Measurements from ENCODE around the gene GAS7.

The GAS7 gene

GRCh38 chr17:10200016-10200415, 1.6 kb upstream of the GAS7 start:
- DNase-seq, result no peak

GRCh38 chr17:10197721-10198508, 491 bp downstream of the GAS7 start:
- peak in 1 of 2 donors; percentile 43 for DNase-seq

GRCh38 chr17:10197362-10197720, 1.1 kb downstream of the GAS7 start:
- peak in 1 of 2 donors; percentile 43 for DNase-seq

DNA sequence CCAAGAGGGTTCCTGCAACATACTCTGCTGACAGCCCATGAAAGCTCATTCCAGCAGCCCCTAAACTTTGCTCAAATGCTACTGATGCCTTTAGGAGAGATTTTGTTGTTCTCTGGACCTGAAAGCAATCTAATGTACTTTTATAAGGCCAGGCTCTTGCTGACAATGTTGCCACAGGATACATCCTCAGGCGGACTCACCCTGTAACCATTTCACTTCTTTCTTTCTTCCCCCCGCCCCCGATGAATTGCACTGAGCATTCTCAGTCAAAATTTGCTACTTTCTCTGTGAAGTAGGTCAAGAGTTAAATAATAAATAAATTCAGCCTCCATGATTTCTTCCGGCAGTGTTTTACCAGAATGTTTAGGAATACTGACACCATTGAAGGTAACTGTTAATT, 1.5 kb downstream of the GAS7 start:
- DNase-seq, result no peak

DNA sequence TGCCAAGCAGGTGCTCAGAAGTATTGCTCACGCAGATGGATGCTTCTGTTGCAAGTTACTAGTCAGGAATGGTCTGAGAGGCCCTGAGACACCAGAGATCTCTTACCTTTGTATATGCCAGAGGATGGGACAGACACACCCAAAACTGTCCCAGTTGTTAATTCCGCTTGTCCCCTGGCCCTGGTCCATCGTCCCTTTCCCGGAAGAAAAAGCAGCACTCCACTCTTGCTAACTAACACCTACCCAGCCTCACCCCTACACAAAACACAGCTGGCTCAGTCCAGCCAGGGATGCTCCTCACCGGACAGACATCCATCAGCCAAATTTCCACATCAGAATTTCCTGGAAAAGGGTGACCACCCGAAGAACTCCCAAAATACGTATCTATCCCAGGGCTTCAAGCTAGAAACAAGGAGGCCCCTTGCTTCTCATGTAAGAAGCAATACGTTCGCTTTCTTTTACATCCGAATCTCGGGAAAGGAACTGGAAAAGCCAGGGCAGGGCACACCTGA, 2.0 kb downstream of the GAS7 start:
- DNase-seq, result no peak

GRCh38 chr17:10195090-10195805, 3.2 kb downstream of the GAS7 start:
- DNase-seq, result no peak

GRCh38 chr17:10193632-10194031, 4.8 kb downstream of the GAS7 start:
- no peak for DNase-seq

GRCh38 chr17:10192972-10193371, 5.4 kb downstream of the GAS7 start:
- no peak for DNase-seq

DNA sequence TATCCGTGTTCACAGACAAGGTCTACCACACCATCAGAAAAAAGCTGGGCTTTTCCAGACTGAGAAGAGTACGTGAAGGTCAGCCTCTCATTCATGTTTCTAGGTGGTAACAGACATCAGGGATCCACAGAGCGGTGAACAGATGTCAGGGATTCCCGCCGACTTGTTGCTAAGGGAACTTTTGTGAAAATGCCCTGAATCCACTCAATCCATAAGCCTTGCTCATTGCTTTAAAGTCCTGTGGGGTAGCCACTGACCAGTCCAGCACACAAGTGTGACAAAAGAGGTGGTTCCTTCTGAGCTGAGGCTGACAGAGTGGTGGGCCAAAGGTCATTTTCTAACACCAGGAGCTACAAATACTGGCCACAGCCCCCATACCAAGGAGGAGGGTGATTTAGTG, 5.9 kb downstream of the GAS7 start:
- no peak for DNase-seq

DNA sequence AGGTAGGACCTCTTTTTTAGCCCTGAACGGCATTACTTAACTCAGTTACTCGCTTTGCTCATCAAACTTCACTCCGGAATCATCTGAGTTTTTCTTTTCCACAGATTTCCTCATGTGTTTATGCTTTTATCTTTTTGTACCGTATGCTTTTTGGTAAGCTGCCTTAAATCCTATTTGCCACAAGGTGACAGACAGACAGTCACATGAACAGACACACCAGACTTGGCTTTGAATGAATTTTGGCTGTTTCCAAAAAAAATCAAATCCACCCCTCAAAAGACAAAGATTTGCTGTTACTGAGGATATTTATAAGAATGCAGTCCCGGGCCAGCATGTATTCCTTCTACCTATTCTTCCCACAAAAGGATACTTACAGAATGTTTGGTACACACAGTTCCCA, 10.9 kb downstream of the GAS7 start:
- DNase-seq, result no peak

- DNase-seq, result no peak
Measured at GRCh38 chr17:10186771-10187410, 11.5 kb downstream of the GAS7 start.

GRCh38 chr17:10183931-10184930, 14.2 kb downstream of the GAS7 start:
- no peak for DNase-seq

GRCh38 chr17:10182785-10183184, 15.6 kb downstream of the GAS7 start:
- DNase-seq, result no peak

DNA sequence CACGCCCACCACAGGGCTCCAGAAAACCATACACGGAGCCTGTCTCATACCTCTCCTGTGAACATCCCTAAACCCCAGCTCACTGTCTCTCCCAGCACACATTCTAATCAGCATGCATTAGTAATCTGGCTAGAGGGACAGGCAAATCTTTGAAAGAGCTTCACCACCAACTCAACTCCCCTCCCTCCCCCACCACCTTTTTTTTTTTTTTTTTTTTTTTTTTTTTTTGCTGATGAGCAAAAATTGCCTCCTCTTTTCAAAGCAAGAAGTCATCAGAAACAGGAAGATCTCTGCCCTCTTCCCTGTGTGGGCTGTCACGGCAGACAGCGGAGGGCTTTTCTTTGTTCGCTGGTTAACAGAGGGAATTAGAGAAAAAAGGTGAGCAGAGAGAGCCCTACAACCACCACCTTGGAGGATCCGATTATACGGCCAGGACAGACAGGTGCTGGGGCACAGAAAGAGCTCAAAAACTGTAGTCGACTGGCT, 19.9 kb downstream of the GAS7 start:
- DNase-seq, result no peak

- no peak for DNase-seq
Measured at GRCh38 chr17:10177913-10178505, 20.4 kb downstream of the GAS7 start.

- no peak for DNase-seq
Measured at GRCh38 chr17:10177131-10177912, 21.1 kb downstream of the GAS7 start.

DNA sequence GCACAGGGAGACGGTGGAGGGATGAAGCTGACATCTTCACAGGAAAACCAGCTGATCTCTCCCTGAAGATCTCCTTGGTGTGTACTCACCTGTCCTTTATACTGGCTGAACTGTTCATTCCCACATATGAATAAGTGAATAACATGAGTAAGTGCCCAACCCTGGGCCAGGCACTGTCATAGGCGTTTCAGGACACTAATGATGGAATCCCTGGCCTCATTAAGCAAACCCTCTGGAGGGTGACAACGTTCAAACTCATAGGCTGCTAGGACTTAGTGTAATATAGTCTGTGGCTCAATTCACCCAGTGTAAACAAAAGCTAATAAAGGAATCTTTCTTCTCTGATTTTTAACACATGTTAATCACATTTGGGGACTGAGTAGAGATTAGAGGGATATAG, 24.5 kb downstream of the GAS7 start:
- no peak for DNase-seq

- DNase-seq, result no peak
Measured at GRCh38 chr17:10172778-10173177, 25.6 kb downstream of the GAS7 start.

- DNase-seq, result no peak
Measured at GRCh38 chr17:10172241-10172741, 26.1 kb downstream of the GAS7 start.

DNA sequence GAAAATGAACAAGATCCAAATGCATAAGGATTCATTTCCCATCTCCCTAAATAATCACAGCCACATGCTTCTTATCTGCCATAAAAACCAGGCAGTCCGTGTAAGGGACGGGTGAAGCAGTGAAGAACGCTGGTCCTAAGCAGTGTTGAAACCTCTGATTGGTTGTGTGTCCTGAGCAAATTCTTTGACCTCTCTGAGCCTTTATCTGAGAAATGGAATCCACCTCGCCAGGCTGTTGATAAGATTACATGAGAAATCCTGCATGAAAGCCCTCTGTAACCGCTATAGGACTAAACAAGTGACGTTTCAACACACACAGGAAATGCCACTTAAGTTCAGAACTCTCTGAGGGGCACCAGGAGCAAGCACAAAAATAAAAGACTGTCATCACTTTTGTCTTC, 26.8 kb downstream of the GAS7 start:
- DNase-seq, result no peak

DNA sequence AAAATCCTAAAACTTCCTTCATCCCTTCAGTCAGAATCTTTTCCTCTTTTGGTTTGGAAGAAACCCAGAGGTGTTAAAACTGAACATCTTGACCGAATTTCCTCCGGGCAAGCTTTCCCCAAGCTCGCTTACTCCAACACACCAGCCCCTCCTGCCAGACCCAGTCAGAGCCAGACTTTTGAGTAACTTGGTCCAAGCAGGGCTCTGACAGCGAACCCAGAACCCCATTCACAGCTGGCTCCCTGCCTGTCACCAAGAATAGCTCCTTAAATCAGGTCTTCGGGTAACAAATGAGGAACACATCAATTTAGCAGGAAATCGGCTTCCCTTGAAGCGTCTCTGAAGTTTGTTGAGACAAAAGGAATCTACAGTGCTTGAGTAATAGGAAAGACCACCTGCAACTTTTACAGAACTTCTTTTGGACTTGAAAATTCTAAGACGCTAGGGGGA, 27.3 kb downstream of the GAS7 start:
- peak; percentile 37 to 40 for DNase-seq
